GM19023 (cell line): ENCODE measurements around the gene SLCO1B3.
"Not testable (repeated sequence)": the region's sequence is repeated elsewhere in the genome, so short reads cannot be mapped to it uniquely, and the experiment has no call there.

ENCODE experiments used
- ATAC-seq: cut with Tn5 transposase; IDR thresholded peaks from one replicate; pipeline ENCODE4 v1.9.1; 2021; ENCODE audit warnings: mild to moderate bottlenecking, moderate library complexity; ENCODE audit not compliant: unreplicated experiment

The SLCO1B3 gene

GRCh38 chr12:20810487-20810886, at the start of gene SLCO1B3:
TSS of gene SLCO1B3 (plus strand) at chr12:20810705. CDS start at chr12:20815739, 5,034 bp downstream.
- no peak for ATAC-seq

DNA sequence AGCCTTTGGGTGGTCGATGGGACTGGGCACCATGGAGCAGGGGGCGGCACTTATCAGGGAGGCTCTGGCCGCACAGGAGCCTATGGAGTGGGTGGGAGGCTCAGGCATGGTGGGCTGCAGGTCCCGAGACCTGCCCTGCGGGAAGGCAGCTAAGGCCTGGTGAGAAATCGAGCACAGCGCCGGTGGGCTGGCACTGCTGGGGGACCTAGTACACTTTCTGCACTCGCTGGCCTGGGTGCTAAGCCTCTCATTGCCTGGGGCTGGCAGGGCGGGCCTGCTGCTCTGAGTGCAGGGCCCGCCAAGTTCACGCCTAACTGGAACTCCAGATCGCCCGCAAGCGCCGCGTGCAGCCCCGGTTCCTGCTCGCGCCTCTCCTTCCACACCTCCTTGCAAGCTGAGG, 33.1 kb upstream of the SLCO1B3 start:
- ATAC-seq: no peak

DNA sequence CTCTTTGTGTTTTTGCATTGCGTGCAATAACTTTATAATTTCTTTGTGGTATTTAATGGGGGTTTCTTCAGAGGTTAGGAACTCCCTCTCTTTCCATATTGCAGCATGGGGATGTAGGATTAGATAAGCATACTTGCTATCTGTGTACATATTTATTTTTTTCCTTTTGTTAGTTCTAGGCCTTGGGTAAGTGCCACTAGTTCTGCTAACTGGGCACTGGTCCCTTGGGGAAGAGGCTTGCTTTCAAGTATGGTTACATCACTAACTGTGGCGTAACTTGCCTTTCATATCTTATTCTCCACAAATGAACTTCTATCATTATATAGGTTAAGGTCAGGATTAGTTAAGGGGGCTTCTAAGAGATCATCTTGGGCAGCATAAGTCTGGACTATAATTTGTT, 31.5 kb upstream of the SLCO1B3 start:
- ATAC-seq: no peak

GRCh38 chr12:20779971-20780370, 30.5 kb upstream of the SLCO1B3 start:
- ATAC-seq: not testable (repeated sequence)

GRCh38 chr12:20783796-20784357, 26.6 kb upstream of the SLCO1B3 start:
- not testable (repeated sequence) for ATAC-seq

DNA sequence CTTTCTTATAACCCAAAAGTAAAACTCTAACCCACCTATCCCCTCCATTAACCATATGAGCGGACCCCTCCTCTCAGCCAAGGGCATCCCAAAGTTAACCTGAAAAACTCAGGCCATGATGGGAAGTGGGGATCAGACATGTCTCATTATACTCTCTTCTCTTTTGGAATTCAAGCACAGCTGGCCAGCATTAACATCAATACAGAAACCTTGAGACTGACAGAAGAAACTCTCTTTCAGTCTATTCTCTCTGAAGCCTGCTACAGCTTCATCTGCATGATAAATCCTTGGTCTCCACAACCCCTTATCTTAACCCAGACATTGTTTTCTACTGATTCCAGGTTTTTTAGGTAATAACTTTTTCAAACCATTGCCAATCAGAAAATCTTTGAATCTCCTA, 17.5 kb upstream of the SLCO1B3 start:
- no peak for ATAC-seq

GRCh38 chr12:20798554-20798953, 12.0 kb upstream of the SLCO1B3 start:
- no peak for ATAC-seq

- no peak for ATAC-seq
Observed at GRCh38 chr12:20800160-20800559, 10.3 kb upstream of the SLCO1B3 start.

GRCh38 chr12:20801035-20801434, 9.5 kb upstream of the SLCO1B3 start:
- ATAC-seq: no peak

DNA sequence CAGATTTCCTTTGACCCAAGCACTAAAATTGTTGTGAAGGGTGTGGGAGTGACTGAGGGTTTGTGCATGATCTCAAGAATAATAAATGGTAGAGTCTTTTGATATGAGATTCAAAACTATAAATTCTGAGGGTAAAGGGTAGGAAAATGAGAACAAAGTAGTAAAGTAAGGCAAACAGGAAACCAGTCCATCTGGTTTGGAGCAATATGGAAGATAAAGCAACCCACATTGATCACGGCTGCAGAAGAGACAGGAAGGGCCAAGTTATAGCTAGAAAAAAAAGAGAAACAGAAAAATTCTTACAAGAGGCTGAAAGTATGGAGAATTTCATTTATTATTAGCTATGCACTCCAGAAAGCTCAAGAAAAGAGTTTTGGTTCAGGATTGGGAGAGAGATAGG, 4.6 kb upstream of the SLCO1B3 start:
- no peak for ATAC-seq

DNA sequence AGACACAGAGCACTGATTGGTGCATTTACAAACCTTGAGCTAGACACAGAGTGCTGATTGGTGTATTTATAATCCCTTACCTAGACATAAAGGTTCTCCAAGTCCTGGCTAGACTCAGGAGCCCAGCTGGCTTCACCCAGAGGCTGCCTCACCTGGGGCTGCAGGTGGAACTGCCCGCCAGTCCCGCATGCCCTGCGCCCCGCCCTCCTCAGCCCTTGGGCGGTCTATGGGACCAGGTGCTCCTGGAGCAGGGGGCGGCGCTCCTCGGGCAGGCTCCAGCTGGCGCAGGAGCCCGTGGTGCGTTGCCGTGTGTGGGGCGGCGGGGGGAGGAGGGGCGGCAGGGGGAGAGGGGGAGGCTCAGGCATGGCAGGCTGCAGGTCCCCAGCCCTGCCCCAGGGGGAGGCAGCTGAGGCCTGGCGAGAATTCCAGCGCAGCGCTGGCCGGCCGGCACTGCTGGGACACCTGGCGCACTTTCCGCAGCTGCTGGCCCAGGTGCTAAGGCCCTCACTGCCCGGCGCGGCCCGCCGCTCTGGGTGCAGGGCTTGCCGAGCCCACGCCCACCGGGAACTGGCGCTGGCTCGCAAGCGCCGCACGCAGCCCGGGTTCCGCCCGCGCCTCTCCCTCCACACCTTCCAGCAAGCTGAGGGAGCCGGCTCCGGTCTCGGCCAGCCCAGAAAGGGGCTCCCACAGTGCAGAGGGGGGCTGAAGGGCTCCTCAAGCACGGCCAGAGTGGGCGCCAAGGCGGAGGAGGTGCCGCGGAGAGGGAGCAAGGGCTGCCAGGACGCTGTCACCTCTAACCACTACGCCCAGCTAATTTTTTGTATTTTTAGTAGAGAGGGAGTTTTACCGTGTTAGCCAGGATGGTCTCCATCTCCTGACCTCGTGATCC, 3.1 kb upstream of the SLCO1B3 start:
- no peak for ATAC-seq

DNA sequence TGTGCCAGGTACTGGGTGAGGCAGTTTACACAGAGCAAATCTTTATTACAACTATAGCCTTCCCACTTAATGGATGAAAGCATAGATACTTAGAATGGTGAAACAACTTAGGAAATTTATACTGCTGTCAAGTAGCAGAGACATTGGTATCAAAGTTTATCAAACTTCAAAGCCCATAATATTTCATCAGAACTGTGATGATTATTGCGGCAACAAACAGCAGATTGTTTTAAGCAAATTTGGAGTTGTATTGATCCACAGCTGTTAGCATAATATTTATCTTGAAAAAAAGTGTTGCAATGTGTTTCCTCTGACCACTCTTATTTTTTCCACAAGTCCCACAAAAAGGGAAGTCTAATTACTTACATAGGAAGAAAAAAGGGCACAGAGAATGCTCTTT, 2.0 kb upstream of the SLCO1B3 start:
- ATAC-seq: no peak

- no peak for ATAC-seq
Observed at GRCh38 chr12:20815574-20815973, 5.1 kb downstream of the SLCO1B3 start.

- no peak for ATAC-seq
Observed at GRCh38 chr12:20822415-20822814, 11.9 kb downstream of the SLCO1B3 start.

DNA sequence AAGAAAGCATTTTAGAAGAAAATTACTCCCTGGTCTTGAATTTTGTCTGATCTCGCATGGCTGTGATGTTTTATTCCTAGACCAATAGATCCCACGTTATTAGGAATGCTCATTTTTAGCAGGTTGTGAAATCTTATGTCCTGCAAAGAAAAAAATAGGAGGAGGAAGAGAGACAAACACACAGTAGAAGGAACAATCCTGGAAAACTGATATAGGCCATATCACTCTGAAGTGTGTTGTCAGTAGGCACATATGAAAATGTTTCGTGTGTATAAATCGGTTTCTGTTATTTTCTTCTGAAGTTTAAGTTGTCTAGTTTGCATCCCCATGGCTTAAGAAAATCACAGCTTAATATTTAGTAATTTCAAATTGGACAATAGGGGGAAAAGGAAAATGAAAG, 12.4 kb downstream of the SLCO1B3 start:
- ATAC-seq: no peak

DNA sequence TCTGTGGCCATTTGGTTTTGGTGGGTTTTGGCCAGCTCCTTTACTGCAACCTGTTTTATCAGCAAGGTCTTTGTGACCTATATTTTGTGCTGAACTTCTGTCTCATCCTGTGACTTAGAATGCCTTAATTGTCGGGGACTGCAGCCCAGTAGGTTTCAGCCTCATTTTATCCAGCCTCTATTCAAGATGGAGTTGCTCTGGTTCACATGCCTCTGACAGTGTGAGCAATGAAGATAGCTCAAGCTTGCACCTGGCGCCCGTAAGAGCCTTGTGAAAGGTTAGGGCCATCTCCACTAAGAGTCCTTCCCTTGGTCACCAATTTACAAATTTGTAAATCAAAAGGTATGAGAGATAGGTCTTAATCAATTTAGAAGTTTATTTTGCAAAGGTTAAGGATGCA, 19.4 kb downstream of the SLCO1B3 start:
- ATAC-seq: no peak

- ATAC-seq: no peak
Observed at GRCh38 chr12:20830456-20830855, 20.0 kb downstream of the SLCO1B3 start.

DNA sequence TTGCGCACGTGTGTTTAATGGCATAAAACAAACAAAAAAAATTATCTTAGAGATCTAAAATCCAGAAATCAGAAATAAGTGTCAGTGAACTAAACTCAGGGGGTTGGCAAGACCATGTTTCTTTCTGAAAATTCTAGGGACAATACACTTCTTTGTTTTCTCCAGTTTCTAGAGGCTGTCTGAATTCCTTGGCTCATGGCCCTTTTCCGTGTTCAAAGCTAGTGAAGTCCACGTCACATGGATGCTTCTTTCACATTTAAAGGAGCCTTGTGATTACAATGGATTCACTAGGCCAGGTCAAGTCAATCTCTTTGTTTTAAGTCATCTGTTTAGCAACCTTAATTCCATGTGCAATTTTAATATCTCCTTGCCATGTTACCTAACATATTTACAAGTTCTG, 22.4 kb downstream of the SLCO1B3 start:
- no peak for ATAC-seq

DNA sequence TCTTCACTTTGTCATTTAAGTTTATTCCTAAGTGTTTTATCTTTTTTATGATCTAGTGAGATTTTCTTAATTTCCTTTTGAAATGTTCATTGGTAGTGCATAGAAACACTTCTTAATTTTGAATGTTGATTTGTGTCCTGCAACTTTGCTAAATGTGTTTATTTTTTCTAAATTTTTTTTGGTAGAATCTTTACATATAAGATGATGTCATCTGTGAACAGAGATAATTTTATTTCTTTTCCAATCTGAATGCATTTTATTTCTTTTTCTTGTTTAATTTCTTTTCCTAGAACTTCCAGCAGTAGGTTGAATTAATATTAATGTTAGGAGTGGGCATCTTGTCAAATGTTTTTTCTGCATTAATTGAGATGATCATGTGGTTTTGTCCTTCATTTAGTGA, 42.1 kb downstream of the SLCO1B3 start:
- ATAC-seq: no peak

- no peak for ATAC-seq
Observed at GRCh38 chr12:20863056-20863455, 52.6 kb downstream of the SLCO1B3 start.

DNA sequence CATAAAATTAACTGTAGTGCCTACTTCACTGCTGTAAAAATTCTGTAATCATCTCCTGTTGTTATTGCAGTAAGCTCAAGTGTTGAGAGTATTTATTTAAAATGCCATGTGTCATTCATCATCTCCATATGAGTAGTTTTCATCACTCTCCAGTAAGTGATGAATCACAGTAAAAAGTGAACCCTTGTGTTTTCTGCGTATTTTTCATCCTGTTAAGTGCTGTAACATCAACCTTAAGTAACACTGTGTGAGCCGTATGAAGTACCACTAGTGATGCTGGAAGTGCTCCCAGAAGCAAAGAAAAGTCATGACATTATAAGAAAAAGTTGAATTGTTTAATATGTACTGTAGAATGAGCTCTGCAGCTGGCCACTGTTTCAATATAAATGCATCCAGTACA, 55.4 kb downstream of the SLCO1B3 start:
- no peak for ATAC-seq

DNA sequence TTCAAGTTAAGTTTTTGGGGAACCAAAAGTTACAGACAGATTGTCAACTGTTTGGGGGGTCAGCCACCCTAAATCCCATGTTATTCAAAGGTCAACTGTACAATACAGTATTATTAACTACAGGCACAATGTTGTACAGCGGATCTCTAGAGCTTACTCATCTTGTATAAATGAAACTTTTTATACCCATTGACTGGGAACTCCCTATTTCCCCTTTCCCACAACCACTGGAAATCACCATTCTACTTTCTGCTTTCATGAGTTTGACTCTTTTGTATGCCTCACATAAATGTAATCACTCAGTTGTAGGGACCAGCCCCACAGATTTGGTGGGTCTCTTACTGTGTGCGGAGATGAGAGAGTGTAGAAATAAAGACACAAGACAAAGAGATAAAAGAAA, 57.8 kb downstream of the SLCO1B3 start:
- no peak for ATAC-seq

DNA sequence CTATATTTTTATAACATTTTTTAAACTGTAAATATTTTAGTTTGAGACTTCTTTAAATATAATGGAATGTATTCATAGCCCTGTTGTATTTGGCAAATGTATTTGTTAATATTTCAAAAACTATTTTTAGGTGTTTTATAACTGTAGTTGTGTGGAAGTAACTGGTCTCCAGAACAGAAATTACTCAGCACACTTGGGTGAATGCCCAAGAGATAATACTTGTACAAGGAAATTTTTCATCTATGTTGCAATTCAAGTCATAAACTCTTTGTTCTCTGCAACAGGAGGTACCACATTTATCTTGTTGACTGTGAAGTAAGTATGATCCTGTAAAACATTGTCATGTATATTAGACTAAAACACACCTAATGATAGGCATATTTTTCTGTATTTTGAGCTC, 72.8 kb downstream of the SLCO1B3 start:
- ATAC-seq: no peak
